Measurements from ENCODE around the gene ST6GALNAC4. TPM values are rescaled to one million over a fixed set of nuclear protein-coding genes. Genes with fewer than 3 reads are reported as not detected.

Gene ST6GALNAC4
- total RNA-seq, 2 experiments from 2014 or later: 118 to 180 TPM

DNA sequence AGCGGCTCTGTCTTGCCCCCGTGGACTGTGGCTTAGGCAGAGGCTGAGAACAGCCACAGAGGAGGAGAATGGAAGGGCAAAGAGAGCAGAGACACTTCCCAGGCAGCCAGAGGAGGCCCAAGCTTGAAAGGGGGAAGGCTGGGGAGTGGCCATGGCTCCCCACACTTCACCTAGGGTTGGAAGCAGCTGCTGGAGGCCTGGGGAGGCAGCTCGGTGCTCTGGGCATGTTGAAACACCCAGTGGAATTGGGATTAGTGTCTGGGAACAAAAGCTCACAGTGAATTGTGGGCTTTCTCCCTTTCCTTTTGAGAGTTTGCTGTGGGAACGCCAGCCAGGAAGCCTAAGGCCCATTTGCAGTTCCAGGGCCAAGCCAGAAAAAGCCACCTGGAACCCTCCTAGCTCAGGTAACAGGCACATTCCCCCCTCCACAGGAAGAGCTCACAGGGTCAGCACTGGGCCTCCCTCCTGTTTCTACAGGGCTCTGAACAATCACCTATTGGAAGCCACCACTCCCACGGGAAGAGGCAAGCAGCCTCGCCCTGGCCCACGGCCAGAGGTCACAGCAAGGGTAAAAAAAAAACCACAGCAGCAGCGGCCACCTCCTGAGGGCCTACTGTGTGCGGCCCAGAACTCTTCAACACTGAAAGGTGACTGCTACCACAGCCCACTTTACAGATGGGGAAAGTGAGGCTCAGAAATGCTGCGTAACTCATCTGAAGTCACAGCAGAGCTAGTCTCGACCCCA, 43.7 kb upstream of the ST6GALNAC4 start:
- no peak overlapping the region for H3K4me2 ChIP-seq (ENCODE audit: low read length)
- ChIA-PET POLR2A (interaction anchor here (0.7 to 1.0 kb wide), 3 partner anchors 11 to 111 kb away, joined by 3 read pairs; no protein-coding TSS in a partner anchor), CTCF (ENCODE audit: unreplicated experiment) (no interaction called here)
- BruUV-seq (replicated peaks): no TSS peak
- no peak overlapping the region for H3K4me3 ChIP-seq (ENCODE audit: low read depth, low read length, poor library complexity, severe bottlenecking)
- no peaks in the 10 kb centered on the region for H3K9me2 ChIP-seq (ENCODE audit: insufficient read depth, low read length)
- peaks cover 98% of the 10 kb centered on the region for H3K79me2 ChIP-seq (ENCODE audit: insufficient read depth, low read depth, low read length)
- no peak for DNase-seq (ENCODE audit: low spot score)
- intact Hi-C loops (cut with micrococcal nuclease; ENCODE audit: unreplicated experiment): no loop called here
- peaks cover 65% of the 10 kb centered on the region for H3K36me3 ChIP-seq (ENCODE audit: insufficient read depth, low read length)
- H3K4me1 ChIP-seq (ENCODE audit: insufficient read depth, low read length, poor library complexity, severe bottlenecking): peaks cover 52% of the 10 kb centered on the region
- no peak overlapping the region for H2AFZ ChIP-seq (ENCODE audit: low read length)
- H3K9me3 ChIP-seq (ENCODE audit: low read length): no peaks in the 10 kb centered on the region; the same call in 1 of the 2 replicates
- H3K27ac ChIP-seq (ENCODE audit: low read depth, low read length, poor library complexity, severe bottlenecking): peak overlapping the region; percentile 5
- 0 out of 2 replicates have a peak, but pooled peaks cover 4% of the 10 kb centered on the region for H4K20me1 ChIP-seq (ENCODE audit: insufficient read depth, low read length)
- TF ChIP-seq EZH2phosphoT487 (IDR thresholded peaks at IDR 0.05; ENCODE audit: borderline replicate concordance, low read depth, low read length): no peak
- TF ChIP-seq, protein P1, sequence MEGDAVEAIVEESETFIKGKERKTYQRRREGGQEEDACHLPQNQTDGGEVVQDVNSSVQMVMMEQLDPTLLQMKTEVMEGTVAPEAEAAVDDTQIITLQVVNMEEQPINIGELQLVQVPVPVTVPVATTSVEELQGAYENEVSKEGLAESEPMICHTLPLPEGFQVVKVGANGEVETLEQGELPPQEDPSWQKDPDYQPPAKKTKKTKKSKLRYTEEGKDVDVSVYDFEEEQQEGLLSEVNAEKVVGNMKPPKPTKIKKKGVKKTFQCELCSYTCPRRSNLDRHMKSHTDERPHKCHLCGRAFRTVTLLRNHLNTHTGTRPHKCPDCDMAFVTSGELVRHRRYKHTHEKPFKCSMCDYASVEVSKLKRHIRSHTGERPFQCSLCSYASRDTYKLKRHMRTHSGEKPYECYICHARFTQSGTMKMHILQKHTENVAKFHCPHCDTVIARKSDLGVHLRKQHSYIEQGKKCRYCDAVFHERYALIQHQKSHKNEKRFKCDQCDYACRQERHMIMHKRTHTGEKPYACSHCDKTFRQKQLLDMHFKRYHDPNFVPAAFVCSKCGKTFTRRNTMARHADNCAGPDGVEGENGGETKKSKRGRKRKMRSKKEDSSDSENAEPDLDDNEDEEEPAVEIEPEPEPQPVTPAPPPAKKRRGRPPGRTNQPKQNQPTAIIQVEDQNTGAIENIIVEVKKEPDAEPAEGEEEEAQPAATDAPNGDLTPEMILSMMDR (conservative IDR thresholded peaks at IDR 0.05; ENCODE audit: low read length): no peak

DNA sequence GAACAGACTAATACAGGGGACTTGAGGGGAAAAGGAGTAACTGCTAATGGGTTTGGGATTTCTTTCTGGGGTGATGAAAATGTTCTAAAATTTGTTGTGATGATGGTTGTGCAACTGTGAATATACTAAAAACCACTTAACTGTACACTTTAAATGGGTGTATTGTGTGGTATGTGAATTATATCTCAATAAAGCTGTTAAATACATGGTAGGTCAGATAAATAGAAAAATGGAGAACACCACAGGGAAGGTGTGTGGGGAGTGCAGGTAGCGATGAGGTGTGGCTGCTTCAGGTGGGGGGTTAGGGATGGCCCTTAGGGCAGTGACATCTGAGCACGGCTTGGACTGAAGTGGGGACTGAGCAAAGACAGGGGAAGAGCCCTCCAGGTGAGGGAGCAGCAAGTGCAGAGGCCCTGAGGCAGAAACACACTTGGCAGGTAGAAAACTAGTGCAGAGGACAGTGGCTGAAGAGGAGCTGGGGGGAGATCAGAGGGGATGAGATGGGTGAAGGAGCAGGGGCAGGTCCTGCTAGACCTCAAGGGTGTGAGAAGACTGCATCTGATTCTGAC, 43.1 kb upstream of the ST6GALNAC4 start:
- peaks cover 65% of the 10 kb centered on the region for H3K36me3 ChIP-seq (ENCODE audit: insufficient read depth, low read length)
- H4K20me1 ChIP-seq (ENCODE audit: insufficient read depth, low read length): 0 out of 2 replicates have a peak, but pooled peaks cover 4% of the 10 kb centered on the region
- no peaks in the 10 kb centered on the region for H3K9me2 ChIP-seq (ENCODE audit: insufficient read depth, low read length)
- intact Hi-C loops (cut with micrococcal nuclease; ENCODE audit: unreplicated experiment): no loop called here
- peaks cover 52% of the 10 kb centered on the region for H3K4me1 ChIP-seq (ENCODE audit: insufficient read depth, low read length, poor library complexity, severe bottlenecking)
- peak overlapping the region; percentile 5 for H3K27ac ChIP-seq (ENCODE audit: low read depth, low read length, poor library complexity, severe bottlenecking)
- POLR2A ChIA-PET: no interaction called here
- TF ChIP-seq, protein P1 (conservative IDR thresholded peaks at IDR 0.05; ENCODE audit: low read length): no peak
- no peak for TF ChIP-seq EZH2phosphoT487 (IDR thresholded peaks at IDR 0.05; ENCODE audit: borderline replicate concordance, low read depth, low read length)
- no peak for DNase-seq (ENCODE audit: low spot score)
- no peak overlapping the region for H3K4me2 ChIP-seq (ENCODE audit: low read length)
- H3K4me3 ChIP-seq (ENCODE audit: low read depth, low read length, poor library complexity, severe bottlenecking): no peak overlapping the region
- H3K9me3 ChIP-seq (ENCODE audit: low read length): no peaks in the 10 kb centered on the region; the same call in 1 of the 2 replicates
- no peak overlapping the region for H2AFZ ChIP-seq (ENCODE audit: low read length)
- CTCF ChIA-PET (ENCODE audit: unreplicated experiment): no interaction called here
- BruUV-seq (replicated peaks): no TSS peak
- peaks cover 98% of the 10 kb centered on the region for H3K79me2 ChIP-seq (ENCODE audit: insufficient read depth, low read depth, low read length)

DNA sequence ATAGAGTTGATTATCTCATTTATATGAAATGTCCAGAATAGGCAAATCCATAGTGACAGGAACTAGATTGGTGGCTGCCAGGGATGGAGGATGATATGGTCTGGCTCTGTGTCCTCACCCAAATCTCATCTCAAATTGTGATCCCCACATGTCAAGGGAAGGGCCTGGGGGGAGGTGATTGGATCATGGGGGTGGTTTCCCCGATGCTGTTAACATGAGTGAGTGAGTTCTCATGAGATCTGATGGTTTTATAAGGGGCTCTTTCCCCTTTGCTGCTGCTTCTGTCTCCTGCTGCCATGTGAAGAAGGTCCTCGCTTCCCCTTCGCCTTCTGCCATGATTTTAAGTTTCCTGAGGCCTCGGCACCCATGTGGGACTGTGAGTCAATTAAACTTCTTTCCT, 42.6 kb upstream of the ST6GALNAC4 start:
- BruUV-seq (replicated peaks): TSS peak; percentile 39
- Histone ChIP-seq H3K36me3 (ENCODE audit: insufficient read depth, low read length) (peaks cover 62% of the 10 kb centered on the region), H3K79me2 (ENCODE audit: insufficient read depth, low read depth, low read length) (peaks cover 99% of the 10 kb centered on the region), H3K4me1 (ENCODE audit: insufficient read depth, low read length, poor library complexity, severe bottlenecking) (peaks cover 48% of the 10 kb centered on the region), H4K20me1 (ENCODE audit: insufficient read depth, low read length) (0 out of 2 replicates have a peak, but pooled peaks cover 8% of the 10 kb centered on the region), H3K9me2 (ENCODE audit: insufficient read depth, low read length) (no peaks in the 10 kb centered on the region), H3K9me3 (ENCODE audit: low read length) (no peaks in the 10 kb centered on the region; the same call in 1 of the 2 replicates), H3K4me3 (ENCODE audit: low read depth, low read length, poor library complexity, severe bottlenecking) (no peak overlapping the region), H2AFZ (ENCODE audit: low read length) (no peak overlapping the region), H3K27ac (ENCODE audit: low read depth, low read length, poor library complexity, severe bottlenecking) (no peak overlapping the region), H3K4me2 (ENCODE audit: low read length) (no peak overlapping the region)
- ChIA-PET POLR2A (no interaction called here), CTCF (ENCODE audit: unreplicated experiment) (no interaction called here)
- TF ChIP-seq, protein P1 (conservative IDR thresholded peaks at IDR 0.05; ENCODE audit: low read length): no peak
- TF ChIP-seq EZH2phosphoT487 (IDR thresholded peaks at IDR 0.05; ENCODE audit: borderline replicate concordance, low read depth, low read length): no peak
- no peak for DNase-seq (ENCODE audit: low spot score)
- intact Hi-C loops (cut with micrococcal nuclease; ENCODE audit: unreplicated experiment): no loop called here

Measured in OCI-LY7 (cell line).